Keratinocyte (primary cell): ENCODE results near the gene CEP43. TPM values are rescaled to one million over a fixed set of nuclear protein-coding genes. Genes with fewer than 3 reads are reported as not detected.

Source experiments
- DNase-seq: peaks from one replicate; pipeline ENCODE4 v3.0.0-alpha.2; 2011; ENCODE audit warnings: low read depth, missing footprints, low spot score
- FAIRE-seq: peaks from 2 replicates; lab custom pipeline; 2011; peaks lifted over from hg19 to GRCh38; lab: Jason Lieb, UNC
- H2AFZ ChIP-seq: 2 replicates; pipeline ENCODE4 v1.6.0; 2012; ENCODE audit warnings: low read length, control low read depth, inconsistent platforms; ENCODE audit not compliant: control insufficient read depth
- H3K27ac ChIP-seq: 2 replicates; pipeline ENCODE4 v1.5.1; 2011; ENCODE audit warnings: low read length; ENCODE audit not compliant: control insufficient read depth, insufficient read depth
- H3K27me3 ChIP-seq: 3 replicates; pipeline ENCODE4 v1.6.0; 2011; ENCODE audit warnings: low read length; ENCODE audit not compliant: control insufficient read depth, insufficient read depth; ENCODE audit errors: extremely low read depth
- H3K36me3 ChIP-seq, 2 experiments: 2 replicates in 1 of 2; 3 replicates in 1 of 2; pipeline ENCODE4 v1.5.1; 2011; ENCODE audit warnings: low read length in 2 of 2, mild to moderate bottlenecking in 1 of 2; ENCODE audit not compliant: control insufficient read depth in 2 of 2, insufficient read depth in 2 of 2; ENCODE audit errors: extremely low read depth in 1 of 2
- H3K4me1 ChIP-seq: 3 replicates; pipeline ENCODE4 v1.5.1; 2011; ENCODE audit warnings: low read length; ENCODE audit not compliant: control insufficient read depth, insufficient read depth; ENCODE audit errors: extremely low read depth
- H3K4me2 ChIP-seq: 3 replicates; pipeline ENCODE4 v1.6.0; 2011; ENCODE audit warnings: low read depth, low read length; ENCODE audit not compliant: control insufficient read depth, insufficient read depth; ENCODE audit errors: extremely low read depth
- H3K4me3 ChIP-seq, 3 experiments: fragments of 200-600 bp in 1 of 3; sonication (generic) in 1 of 3; 2 replicates in 2 of 3; 3 replicates in 1 of 3; pipeline ENCODE4 v1.5.1; 2011 to 2016; ENCODE audit warnings: low read length in 3 of 3, mild to moderate bottlenecking in 3 of 3, control low read depth in 2 of 3, inconsistent platforms in 1 of 3, low read depth in 1 of 3, mixed read lengths in 1 of 3, mixed run types in 1 of 3, moderate library complexity in 1 of 3; ENCODE audit not compliant: control insufficient read depth in 2 of 3, insufficient read depth in 2 of 3; ENCODE audit errors: extremely low read depth in 1 of 3
- H3K79me2 ChIP-seq: 2 replicates; pipeline ENCODE4 v1.6.0; 2012; ENCODE audit warnings: low read length; ENCODE audit not compliant: control insufficient read depth, insufficient read depth
- H3K9ac ChIP-seq: 3 replicates; pipeline ENCODE4 v1.6.0; 2011; ENCODE audit warnings: low read length; ENCODE audit not compliant: control insufficient read depth, insufficient read depth; ENCODE audit errors: extremely low read depth
- H3K9me1 ChIP-seq: 3 replicates; pipeline ENCODE4 v1.6.0; 2011; ENCODE audit warnings: low read length; ENCODE audit not compliant: control insufficient read depth, insufficient read depth; ENCODE audit errors: extremely low read depth
- H3K9me3 ChIP-seq: 2 replicates; pipeline ENCODE4 v1.5.1; 2012; ENCODE audit warnings: low read depth, low read length; ENCODE audit not compliant: control insufficient read depth
- H4K20me1 ChIP-seq: 3 replicates; pipeline ENCODE4 v1.6.0; 2011; ENCODE audit warnings: low read length; ENCODE audit not compliant: control insufficient read depth, insufficient read depth; ENCODE audit errors: extremely low read depth
- CTCF ChIP-seq, 3 experiments: IDR thresholded peaks in 1 of 3; conservative IDR thresholded peaks in 1 of 3; optimal IDR thresholded peaks in 1 of 3; 2 replicates in 2 of 3; 3 replicates in 1 of 3; pipeline versions ENCODE3 to v1.5.1; 2011; ENCODE audit warnings: low read length in 3 of 3, mild to moderate bottlenecking in 3 of 3, moderate library complexity in 2 of 3, control low read depth in 1 of 3, inconsistent platforms in 1 of 3; ENCODE audit not compliant: insufficient read depth in 2 of 3; ENCODE audit errors: extremely low read depth in 1 of 3
- EZH2 ChIP-seq: IDR thresholded peaks from one replicate; pipeline ENCODE4 v1.6.1; 2012; ENCODE audit warnings: inconsistent platforms, mild to moderate bottlenecking, low read length, moderate library complexity
- dilution Hi-C: fragments of 300-500 bp; cut with MboI; formaldehyde crosslinking; loops from one replicate; pipeline ENCODE4 v1.7.0; 2020; ENCODE audit warnings: low sequenced_read_pairs; ENCODE audit not compliant: extremely low pct_ligation_motif_present
- polyA plus RNA-seq, 5 experiments: library from polyadenylated mRNA; depleted of rRNA in 3 of 5; stranded (reverse) in 3 of 5; stranded (forward) in 1 of 5; unstranded in 1 of 5; fragments of >200 nt; gene quantifications; 1 replicate in 1 of 5; 2 replicates in 3 of 5; 3 replicates in 1 of 5; pipeline versions ENCODE4 v1.2.1 to v1.2.3, GENCODE V29; 2011 to 2012; ENCODE audit warnings: missing spikeins in 2 of 5, low read depth in 1 of 5, low replicate concordance in 1 of 5

CEP43 gene
- polyA plus RNA-seq, 1 donor (not counting 4 experiments of a cell fraction or from before 2014, with no cell fraction given): 18.4 TPM

GRCh38 chr6:166997348-166997747 lies 1.8 kb upstream of the CEP43 start:
- no peaks in the 10 kb centered on the region for H3K9me3 ChIP-seq
- FAIRE-seq (no peak), DNase-seq (no peak)
- H3K27ac ChIP-seq: peak overlapping the region; percentile 70
- peak overlapping the region; percentile 52 for H3K4me2 ChIP-seq
- H2AFZ ChIP-seq: peak overlapping the region; percentile 28
- H3K9me1 ChIP-seq: no peaks in the 10 kb centered on the region
- H3K27me3 ChIP-seq: no peaks in the 10 kb centered on the region
- H3K4me1 ChIP-seq: peaks cover 10% of the 10 kb centered on the region
- peaks cover 50% of the 10 kb centered on the region for H3K79me2 ChIP-seq
- H3K4me3 ChIP-seq: peak overlapping the region in 1 of 3 experiments; percentile 77
- no peaks in the 10 kb centered on the region for H4K20me1 ChIP-seq
- dilution Hi-C loops: no loop called here
- no peak overlapping the region for H3K9ac ChIP-seq
- H3K36me3 ChIP-seq: no peaks in the 10 kb centered on the region
- TF ChIP-seq CTCF (optimal IDR thresholded peaks at IDR 0.05 in 1 of 3, IDR thresholded peaks at IDR 0.05 in 1 of 3, conservative IDR thresholded peaks at IDR 0.05 in 1 of 3; ENCODE audit: extremely low read depth in 1 of 3, insufficient read depth in 2 of 3, low read length in 3 of 3) (no peak), EZH2 (no peak)

- H3K4me2 ChIP-seq: peak overlapping the region; percentile 52
- H3K9me3 ChIP-seq: no peaks in the 10 kb centered on the region
- peak overlapping the region; percentile 64 for H2AFZ ChIP-seq
- peak overlapping the region; percentile 29 to 96 (median 77) for H3K4me3 ChIP-seq
- peak overlapping the region; percentile 78 for H3K9ac ChIP-seq
- H4K20me1 ChIP-seq: no peaks in the 10 kb centered on the region
- peak; percentile 53 for FAIRE-seq
- H3K9me1 ChIP-seq: no peaks in the 10 kb centered on the region
- H3K36me3 ChIP-seq: no peaks in the 10 kb centered on the region
- H3K4me1 ChIP-seq: peaks cover 10% of the 10 kb centered on the region
- H3K79me2 ChIP-seq: peaks cover 50% of the 10 kb centered on the region
- peak overlapping the region; percentile 70 for H3K27ac ChIP-seq
- H3K27me3 ChIP-seq: no peaks in the 10 kb centered on the region
- DNase-seq: peak; percentile 92
- TF ChIP-seq EZH2: no peak
- peak; percentile 42 to 69 (median 52) for TF ChIP-seq CTCF (optimal IDR thresholded peaks at IDR 0.05 in 1 of 3, IDR thresholded peaks at IDR 0.05 in 1 of 3, conservative IDR thresholded peaks at IDR 0.05 in 1 of 3; ENCODE audit: extremely low read depth in 1 of 3, insufficient read depth in 2 of 3, low read length in 3 of 3)
- dilution Hi-C loops: no loop called here
These were observed 1.4 kb upstream of the CEP43 start for GRCh38 chr6:166997768-166998255.
